ENCODE results near the gene USP47.

The USP47 gene

GRCh38 chr11:12003336-12003735 is 161.6 kb downstream of the USP47 start:
- H3K36me3 ChIP-seq (replicated peaks) = peaks cover 3% of the 10 kb centered on the region
- H3K27me3 ChIP-seq (replicated peaks) = no peaks in the 10 kb centered on the region
- TF ChIP-seq, protein P1, sequence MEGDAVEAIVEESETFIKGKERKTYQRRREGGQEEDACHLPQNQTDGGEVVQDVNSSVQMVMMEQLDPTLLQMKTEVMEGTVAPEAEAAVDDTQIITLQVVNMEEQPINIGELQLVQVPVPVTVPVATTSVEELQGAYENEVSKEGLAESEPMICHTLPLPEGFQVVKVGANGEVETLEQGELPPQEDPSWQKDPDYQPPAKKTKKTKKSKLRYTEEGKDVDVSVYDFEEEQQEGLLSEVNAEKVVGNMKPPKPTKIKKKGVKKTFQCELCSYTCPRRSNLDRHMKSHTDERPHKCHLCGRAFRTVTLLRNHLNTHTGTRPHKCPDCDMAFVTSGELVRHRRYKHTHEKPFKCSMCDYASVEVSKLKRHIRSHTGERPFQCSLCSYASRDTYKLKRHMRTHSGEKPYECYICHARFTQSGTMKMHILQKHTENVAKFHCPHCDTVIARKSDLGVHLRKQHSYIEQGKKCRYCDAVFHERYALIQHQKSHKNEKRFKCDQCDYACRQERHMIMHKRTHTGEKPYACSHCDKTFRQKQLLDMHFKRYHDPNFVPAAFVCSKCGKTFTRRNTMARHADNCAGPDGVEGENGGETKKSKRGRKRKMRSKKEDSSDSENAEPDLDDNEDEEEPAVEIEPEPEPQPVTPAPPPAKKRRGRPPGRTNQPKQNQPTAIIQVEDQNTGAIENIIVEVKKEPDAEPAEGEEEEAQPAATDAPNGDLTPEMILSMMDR (IDR thresholded peaks at IDR 0.05; ENCODE audit: low read depth, low read length, missing control alignments) = no peak
- in situ Hi-C loops (cut with HindIII; ENCODE audit: low pct_ligation_motif_present, low sequenced_read_pairs) = no loop called here
- H3K4me3 ChIP-seq (ENCODE audit: low read depth, low read length) = no peak overlapping the region
- no peak overlapping the region for H3K27ac ChIP-seq
- DNase-seq = no peak

DNA sequence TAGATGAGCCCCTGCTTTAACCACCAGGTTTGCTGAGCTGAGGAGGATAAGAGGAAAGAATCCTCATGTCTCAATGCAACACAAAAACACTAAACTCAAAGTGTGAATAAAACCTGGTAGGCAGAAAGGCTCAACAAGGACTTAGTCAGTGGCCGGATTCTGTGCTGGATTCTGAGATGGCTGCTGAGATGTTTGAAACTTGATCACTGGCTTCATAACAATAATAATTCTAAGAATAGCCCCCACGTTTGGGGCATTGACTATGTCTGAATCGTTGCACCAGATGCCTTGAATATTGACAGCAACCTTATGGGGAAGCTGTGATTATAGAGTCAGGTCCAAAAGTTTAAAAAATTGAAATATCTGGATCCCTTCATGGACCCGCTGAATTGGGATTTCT is 162.0 kb downstream of the USP47 start:
- Histone ChIP-seq H3K27ac (no peak overlapping the region), H3K36me3 (replicated peaks) (peaks cover 3% of the 10 kb centered on the region), H3K4me3 (ENCODE audit: low read depth, low read length) (no peak overlapping the region), H3K27me3 (replicated peaks) (no peaks in the 10 kb centered on the region)
- TF ChIP-seq, protein P1 (IDR thresholded peaks at IDR 0.05; ENCODE audit: low read depth, low read length, missing control alignments) = no peak
- no peak for DNase-seq
- in situ Hi-C loops (cut with HindIII; ENCODE audit: low pct_ligation_motif_present, low sequenced_read_pairs) = no loop called here

DNA sequence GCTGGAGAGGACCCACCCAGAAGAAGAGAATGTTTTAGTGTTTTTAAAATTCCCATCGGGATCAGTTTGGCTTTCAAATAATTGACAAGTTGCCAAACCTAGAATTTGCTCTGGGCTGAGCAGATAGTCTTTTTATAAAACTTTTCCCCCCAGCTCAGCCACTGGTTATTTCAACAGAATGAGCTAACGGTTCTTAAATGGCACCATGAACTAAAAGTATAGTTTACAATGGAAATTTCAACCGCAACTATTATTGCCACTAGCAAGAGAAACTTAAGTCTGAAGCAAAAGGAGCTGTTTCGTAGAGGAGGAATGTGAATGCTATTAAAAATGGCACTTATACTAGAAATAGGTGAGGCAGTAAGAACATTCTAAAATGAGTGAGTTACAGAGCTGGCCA is 163.3 kb downstream of the USP47 start:
- TF ChIP-seq, protein P1 (IDR thresholded peaks at IDR 0.05; ENCODE audit: low read depth, low read length, missing control alignments) = no peak
- Histone ChIP-seq H3K27ac (no peak overlapping the region), H3K36me3 (replicated peaks) (peaks cover 3% of the 10 kb centered on the region), H3K27me3 (replicated peaks) (no peaks in the 10 kb centered on the region), H3K4me3 (ENCODE audit: low read depth, low read length) (no peak overlapping the region)
- no peak for DNase-seq
- in situ Hi-C loops (cut with HindIII; ENCODE audit: low pct_ligation_motif_present, low sequenced_read_pairs) = no loop called here

GRCh38 chr11:12005476-12005875 is 163.7 kb downstream of the USP47 start:
- H3K4me3 ChIP-seq (ENCODE audit: low read depth, low read length) = no peak overlapping the region
- in situ Hi-C loops (cut with HindIII; ENCODE audit: low pct_ligation_motif_present, low sequenced_read_pairs) = no loop called here
- H3K27ac ChIP-seq = no peak overlapping the region
- TF ChIP-seq, protein P1 (IDR thresholded peaks at IDR 0.05; ENCODE audit: low read depth, low read length, missing control alignments) = no peak
- peaks cover 3% of the 10 kb centered on the region for H3K36me3 ChIP-seq (replicated peaks)
- no peak for DNase-seq
- no peaks in the 10 kb centered on the region for H3K27me3 ChIP-seq (replicated peaks)

DNA sequence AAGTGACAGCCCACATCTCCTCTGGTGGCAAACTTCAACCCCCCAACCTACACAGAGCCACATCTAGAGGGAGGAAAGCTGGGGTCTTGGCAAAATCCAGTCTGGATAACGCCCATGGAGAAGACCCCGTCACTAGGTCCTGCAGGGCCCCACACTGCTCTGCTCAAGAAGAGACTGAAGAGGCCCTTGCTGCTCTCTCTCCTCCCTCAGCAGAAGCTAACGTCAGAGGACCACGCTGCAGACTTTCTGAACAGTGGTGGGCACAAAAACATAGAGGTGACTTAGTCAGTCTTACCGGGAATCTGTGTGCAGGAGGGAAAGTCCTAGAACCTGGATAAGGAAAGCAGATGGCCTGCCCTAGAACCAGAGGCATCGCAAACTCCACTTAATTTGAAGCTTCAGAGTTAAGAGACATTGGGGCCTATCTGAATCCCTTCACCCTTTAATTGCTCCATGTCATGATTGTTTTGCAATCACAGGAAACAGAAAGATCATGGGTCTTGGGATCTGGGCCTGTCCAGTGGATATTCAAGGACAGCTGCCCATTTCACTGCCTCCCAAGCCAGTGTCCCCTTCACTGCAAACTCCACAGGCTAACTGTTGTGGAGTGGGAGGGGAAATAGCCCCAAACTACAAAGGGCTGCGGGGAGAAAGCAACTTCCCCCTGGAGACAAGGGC is 164.9 kb downstream of the USP47 start:
- Histone ChIP-seq H3K36me3 (replicated peaks) (no peaks in the 10 kb centered on the region), H3K4me3 (ENCODE audit: low read depth, low read length) (no peak overlapping the region), H3K27me3 (replicated peaks) (no peaks in the 10 kb centered on the region), H3K27ac (no peak overlapping the region)
- no peak for DNase-seq
- TF ChIP-seq, protein P1 (IDR thresholded peaks at IDR 0.05; ENCODE audit: low read depth, low read length, missing control alignments) = no peak
- in situ Hi-C loops (cut with HindIII; ENCODE audit: low pct_ligation_motif_present, low sequenced_read_pairs) = no loop called here

DNA sequence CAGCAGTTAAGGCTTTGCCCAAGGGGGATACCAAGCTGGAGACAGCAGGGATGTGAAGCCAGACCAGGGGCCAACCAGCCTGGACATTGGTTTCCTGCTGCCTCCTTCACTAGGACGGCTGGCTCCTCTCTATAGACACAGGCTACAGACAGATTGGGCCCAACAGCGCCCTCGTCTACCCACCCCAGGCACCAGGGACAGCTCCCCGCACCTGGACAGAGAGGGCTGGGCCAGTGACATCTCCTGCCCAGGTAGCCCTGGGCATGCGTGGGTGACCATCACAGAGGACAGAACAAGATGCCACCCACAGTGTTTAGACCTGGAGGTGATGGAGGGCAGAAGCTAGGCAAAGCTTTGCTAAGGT is 165.4 kb downstream of the USP47 start:
- H3K36me3 ChIP-seq (replicated peaks) = no peaks in the 10 kb centered on the region
- peak overlapping the region; percentile 79 for H3K4me3 ChIP-seq (ENCODE audit: low read depth, low read length)
- in situ Hi-C loops (cut with HindIII; ENCODE audit: low pct_ligation_motif_present, low sequenced_read_pairs) = no loop called here
- no peak for DNase-seq
- no peaks in the 10 kb centered on the region for H3K27me3 ChIP-seq (replicated peaks)
- no peak overlapping the region for H3K27ac ChIP-seq
- TF ChIP-seq, protein P1 (IDR thresholded peaks at IDR 0.05; ENCODE audit: low read depth, low read length, missing control alignments) = no peak
